Peyer's patch (tissue), 4 donors: ENCODE measurements around the gene HARS1. TPM values are rescaled to one million over a fixed set of nuclear protein-coding genes. Genes with fewer than 3 reads are reported as not detected.
A peak's percentile ranks its signal among the peaks of the same experiment; 100 is the strongest.
"Not testable (repeated sequence)": the region's sequence is repeated elsewhere in the genome, so short reads cannot be mapped to it uniquely, and the experiment has no call there.

Source experiments
- DNase-seq, 3 donors: peaks; one replicate each; pipeline ENCODE4 v3.0.0-alpha.2; 2017 to 2019
- H3K27ac ChIP-seq, 4 donors: fragments of 200-600 bp; sonication (generic); one replicate each; pipeline ENCODE4 v1.5.1; 2016 to 2019
- H3K27me3 ChIP-seq, 2 donors: fragments of 200-600 bp; sonication (generic); one replicate each; pipeline ENCODE4 v1.5.1; 2019
- H3K36me3 ChIP-seq, 3 donors: fragments of 200-600 bp; sonication (generic); one replicate each; pipeline ENCODE4 v1.5.1; 2016 to 2019
- H3K4me1 ChIP-seq, 4 donors: fragments of 200-600 bp; sonication (generic); one replicate each; pipeline ENCODE4 v1.5.1; 2016 to 2019
- H3K4me3 ChIP-seq, 4 donors: fragments of 200-600 bp; sonication (generic); 1 replicate in 3 of 4; 2 replicates in 1 of 4; pipeline ENCODE4 v1.5.1; 2016 to 2019; ENCODE audit warnings: mild to moderate bottlenecking in 1 of 4
- H3K9me3 ChIP-seq, 4 donors: fragments of 200-600 bp; sonication (generic); one replicate each; pipeline ENCODE4 v1.5.1; 2016 to 2019; ENCODE audit warnings: mild to moderate bottlenecking in 1 of 4
- POLR2A ChIP-seq, 2 donors: fragments of 450-650 bp; IDR thresholded peaks; one replicate each; pipeline ENCODE4 v1.5.1; 2017; ENCODE audit warnings: antibody characterized with exemption in 2 of 2, mild to moderate bottlenecking in 2 of 2, moderate library complexity in 2 of 2
- total RNA-seq, 4 donors: library from RNA; depleted of rRNA; stranded (reverse); fragments of >200 nt; gene quantifications; one replicate each; pipeline ENCODE4 v1.1.0, GENCODE V29; 2016
- TF ChIP-seq, protein P1 (sequence below), 6 experiments: fragments of 450-650 bp in 4 of 6; fragments of 200-600 bp in 2 of 6; sonication (generic) in 1 of 6; IDR thresholded peaks; one replicate each; pipeline ENCODE4 v1.5.1; 2017 to 2019; ENCODE audit warnings: antibody characterized with exemption in 6 of 6, mild to moderate bottlenecking in 3 of 6, moderate library complexity in 1 of 6

Gene HARS1, protein sequence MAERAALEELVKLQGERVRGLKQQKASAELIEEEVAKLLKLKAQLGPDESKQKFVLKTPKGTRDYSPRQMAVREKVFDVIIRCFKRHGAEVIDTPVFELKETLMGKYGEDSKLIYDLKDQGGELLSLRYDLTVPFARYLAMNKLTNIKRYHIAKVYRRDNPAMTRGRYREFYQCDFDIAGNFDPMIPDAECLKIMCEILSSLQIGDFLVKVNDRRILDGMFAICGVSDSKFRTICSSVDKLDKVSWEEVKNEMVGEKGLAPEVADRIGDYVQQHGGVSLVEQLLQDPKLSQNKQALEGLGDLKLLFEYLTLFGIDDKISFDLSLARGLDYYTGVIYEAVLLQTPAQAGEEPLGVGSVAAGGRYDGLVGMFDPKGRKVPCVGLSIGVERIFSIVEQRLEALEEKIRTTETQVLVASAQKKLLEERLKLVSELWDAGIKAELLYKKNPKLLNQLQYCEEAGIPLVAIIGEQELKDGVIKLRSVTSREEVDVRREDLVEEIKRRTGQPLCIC
- total RNA-seq: 10 to 100 TPM; 24.3 to 55.3 (median 46.1) TPM

DNA sequence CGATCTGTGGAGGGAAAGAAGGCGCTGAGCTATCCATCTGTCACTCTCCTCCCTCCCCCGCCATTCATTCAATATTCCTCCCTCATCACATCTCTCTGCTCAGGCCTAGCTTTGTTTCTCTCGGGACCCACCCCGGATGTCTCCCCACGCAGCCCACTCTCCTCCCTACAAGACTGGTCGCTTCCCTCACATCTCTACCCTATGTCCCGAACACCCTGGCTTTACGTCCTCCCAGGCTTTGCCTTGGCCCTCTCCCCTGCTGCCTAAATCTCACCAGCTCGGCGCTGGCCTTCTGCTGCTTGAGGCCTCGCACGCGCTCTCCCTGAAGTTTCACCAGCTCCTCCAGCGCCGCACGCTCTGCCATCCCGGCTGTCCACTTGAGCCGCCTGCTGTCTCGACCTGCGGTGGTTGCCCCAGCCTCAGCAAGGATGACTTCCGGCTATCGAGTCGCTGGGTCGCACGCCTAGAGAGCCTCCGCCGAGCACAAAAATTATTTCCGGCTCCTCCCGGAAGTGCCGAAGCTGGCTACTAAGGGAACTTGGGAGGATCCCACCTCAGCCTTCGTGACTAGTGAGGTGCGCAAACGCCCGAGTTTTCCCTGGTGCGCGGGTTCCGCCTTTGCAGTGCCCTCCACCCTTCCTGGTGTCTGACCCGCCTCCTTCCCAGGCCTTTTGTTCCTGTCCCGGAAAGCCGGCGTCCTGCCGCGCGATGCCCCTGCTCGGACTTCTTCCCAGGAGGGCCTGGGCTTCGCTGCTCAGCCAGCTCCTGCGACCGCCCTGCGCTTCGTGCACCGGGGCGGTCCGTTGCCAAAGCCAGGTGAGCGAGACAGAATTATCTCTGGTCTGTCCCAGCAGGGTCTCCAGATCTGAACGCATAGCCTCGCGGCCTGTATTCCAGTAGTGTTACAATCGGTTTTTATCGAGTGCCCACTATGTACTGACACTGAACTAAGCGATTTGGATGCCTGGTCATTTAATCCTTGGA, at the start of gene HARS1, which contains the start of gene HARS2:
Gene HARS1, minus strand, starts transcription at position 430 of the 984 bp plus-strand sequence. Its CDS starts 66 bp downstream, at position 364.
Gene HARS2, plus strand, starts transcription at position 515 of the 984 bp plus-strand sequence. Its CDS starts 194 bp downstream, at position 709.
- Histone ChIP-seq H3K9me3 (no peaks in the 10 kb centered on the region), H3K4me3 (peak within 1 kb of the TSS; percentile 78 to 87 (median 84)), H3K36me3 (peaks cover 0 to 49% (median 0%) of the 10 kb centered on the region in 3 donors)

DNA sequence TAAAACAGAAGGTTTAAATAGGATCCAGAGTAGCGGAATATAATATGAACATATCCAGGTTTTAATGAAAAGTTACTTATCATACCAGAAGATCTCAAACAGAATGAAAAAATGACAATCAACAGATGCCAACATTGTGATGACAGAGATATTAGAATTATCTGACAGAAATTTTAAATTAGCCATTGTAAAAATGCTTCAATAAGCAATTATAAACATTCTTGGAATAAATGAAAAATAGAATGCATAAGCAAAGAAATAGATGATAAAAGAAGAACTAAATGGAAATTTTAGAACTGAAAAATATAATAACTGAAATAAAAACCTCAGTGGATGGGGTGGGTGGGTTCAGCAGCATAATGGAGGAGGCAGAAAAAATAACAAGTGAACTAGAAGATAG, 46.3 kb upstream of the HARS1 start:
- no peak for DNase-seq
- no peaks in the 10 kb centered on the region for H3K9me3 ChIP-seq
- H3K27me3 ChIP-seq: no peaks in the 10 kb centered on the region
- no peak overlapping the region for H3K27ac ChIP-seq
- no peaks in the 10 kb centered on the region for H3K4me1 ChIP-seq
- H3K4me3 ChIP-seq: no peak overlapping the region
- no peak for TF ChIP-seq POLR2A (IDR thresholded peaks at IDR 0.05)
- TF ChIP-seq, protein P1, sequence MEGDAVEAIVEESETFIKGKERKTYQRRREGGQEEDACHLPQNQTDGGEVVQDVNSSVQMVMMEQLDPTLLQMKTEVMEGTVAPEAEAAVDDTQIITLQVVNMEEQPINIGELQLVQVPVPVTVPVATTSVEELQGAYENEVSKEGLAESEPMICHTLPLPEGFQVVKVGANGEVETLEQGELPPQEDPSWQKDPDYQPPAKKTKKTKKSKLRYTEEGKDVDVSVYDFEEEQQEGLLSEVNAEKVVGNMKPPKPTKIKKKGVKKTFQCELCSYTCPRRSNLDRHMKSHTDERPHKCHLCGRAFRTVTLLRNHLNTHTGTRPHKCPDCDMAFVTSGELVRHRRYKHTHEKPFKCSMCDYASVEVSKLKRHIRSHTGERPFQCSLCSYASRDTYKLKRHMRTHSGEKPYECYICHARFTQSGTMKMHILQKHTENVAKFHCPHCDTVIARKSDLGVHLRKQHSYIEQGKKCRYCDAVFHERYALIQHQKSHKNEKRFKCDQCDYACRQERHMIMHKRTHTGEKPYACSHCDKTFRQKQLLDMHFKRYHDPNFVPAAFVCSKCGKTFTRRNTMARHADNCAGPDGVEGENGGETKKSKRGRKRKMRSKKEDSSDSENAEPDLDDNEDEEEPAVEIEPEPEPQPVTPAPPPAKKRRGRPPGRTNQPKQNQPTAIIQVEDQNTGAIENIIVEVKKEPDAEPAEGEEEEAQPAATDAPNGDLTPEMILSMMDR (IDR thresholded peaks at IDR 0.05): no peak
- no peaks in the 10 kb centered on the region for H3K36me3 ChIP-seq

More for the DNA sequence above, at the start of gene HARS1, which contains the start of gene HARS2:
- DNase-seq: peak; percentile 86 to 95 (median 90)
- Histone ChIP-seq H3K27ac (peak within 1 kb of the TSS; percentile 75 to 88 (median 86)), H3K27me3 (no peaks in the 10 kb centered on the region), H3K4me1 (peaks cover 0 to 22% (median 6%) of the 10 kb centered on the region in 4 donors)
- TF ChIP-seq, protein P1 (IDR thresholded peaks at IDR 0.05): peak in 2 of 6 experiments; percentile 8 to 17
- peak; percentile 48 to 51 for TF ChIP-seq POLR2A (IDR thresholded peaks at IDR 0.05)

DNA sequence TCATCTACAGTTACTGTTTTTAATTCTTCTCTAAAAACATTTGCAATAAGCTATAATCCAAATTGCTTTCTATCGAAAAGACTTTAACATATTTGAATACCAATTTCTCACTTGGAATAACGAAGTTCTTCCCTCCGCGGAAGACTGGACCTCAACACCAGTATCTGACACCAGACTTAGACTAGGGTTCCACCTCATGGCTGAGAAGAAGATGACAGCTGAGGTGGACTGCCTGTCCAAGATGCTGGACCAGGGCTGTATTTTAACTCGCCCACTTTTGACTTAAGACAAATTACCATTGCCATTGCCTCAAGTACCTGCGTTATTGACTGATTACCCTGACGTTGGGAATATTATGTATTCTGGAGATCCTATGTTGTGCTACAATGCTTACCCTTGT, 43.2 kb upstream of the HARS1 start:
- Histone ChIP-seq H3K27ac (no peak overlapping the region), H3K27me3 (no peaks in the 10 kb centered on the region), H3K36me3 (no peaks in the 10 kb centered on the region), H3K4me1 (no peaks in the 10 kb centered on the region), H3K9me3 (no peaks in the 10 kb centered on the region), H3K4me3 (no peak overlapping the region)
- DNase-seq: no peak
- no peak for TF ChIP-seq POLR2A (IDR thresholded peaks at IDR 0.05)
- TF ChIP-seq, protein P1 (IDR thresholded peaks at IDR 0.05): peak in 3 of 6 experiments; percentile 26 to 41 (median 29)

DNA sequence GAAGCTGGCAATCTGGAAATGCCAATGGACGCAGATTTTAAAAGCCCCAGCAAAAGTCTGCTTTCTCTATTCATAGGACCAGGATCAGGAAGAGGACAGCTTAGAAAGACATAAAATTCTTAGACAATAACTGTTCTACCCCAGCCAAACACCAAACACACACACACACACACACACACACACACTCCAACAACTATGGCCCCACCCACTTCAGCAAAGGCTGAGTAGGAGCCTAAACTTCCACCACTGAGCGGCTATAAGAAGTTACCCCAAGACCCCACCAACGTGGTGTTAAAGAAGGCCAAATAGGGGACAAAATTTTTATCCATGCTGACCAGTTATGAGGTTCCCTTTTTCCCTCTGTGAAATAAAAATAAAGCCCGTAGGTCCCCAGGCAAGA, 41.9 kb upstream of the HARS1 start:
- Histone ChIP-seq H3K27me3 (no peaks in the 10 kb centered on the region), H3K27ac (no peak overlapping the region), H3K36me3 (no peaks in the 10 kb centered on the region), H3K9me3 (no peaks in the 10 kb centered on the region), H3K4me1 (no peaks in the 10 kb centered on the region), H3K4me3 (no peak overlapping the region)
- no peak for DNase-seq
- TF ChIP-seq POLR2A (IDR thresholded peaks at IDR 0.05): no peak

DNA sequence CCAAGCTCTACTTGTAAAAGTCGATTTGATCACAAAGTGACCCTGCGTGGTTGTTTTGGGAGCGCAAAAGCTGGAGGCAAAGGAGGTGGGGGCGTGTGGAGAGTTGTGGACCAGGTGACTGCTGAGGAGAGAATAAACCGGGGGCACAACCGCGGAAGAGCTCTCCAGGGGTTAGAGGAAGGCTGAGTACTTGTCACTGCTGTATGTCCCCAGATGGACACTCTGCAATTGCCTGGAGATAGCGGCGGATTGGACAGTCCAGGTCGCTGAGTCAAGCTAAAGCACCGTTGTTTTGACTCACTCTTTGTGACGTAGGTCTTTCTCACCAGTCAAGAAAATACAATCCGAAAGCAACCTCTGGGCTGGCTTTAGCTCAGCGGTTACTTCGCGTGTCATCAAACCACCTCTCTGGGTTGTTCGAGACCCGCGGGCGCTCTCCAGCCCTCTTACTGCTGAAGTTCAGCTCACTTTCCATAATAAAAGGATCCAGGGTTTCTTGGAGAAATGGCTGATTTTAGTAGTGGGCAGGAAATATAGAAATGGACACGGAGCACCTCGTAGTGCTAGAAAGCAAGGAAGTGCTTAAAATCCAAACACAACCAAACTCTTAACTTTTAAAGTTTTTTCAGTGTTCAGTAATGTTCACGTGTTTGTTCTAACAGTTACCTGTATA, 34.8 kb upstream of the HARS1 start:
- peak in 1 of 3 donors; percentile 60 for DNase-seq
- no peaks in the 10 kb centered on the region for H3K27me3 ChIP-seq
- H3K4me1 ChIP-seq: no peaks in the 10 kb centered on the region
- no peaks in the 10 kb centered on the region for H3K36me3 ChIP-seq
- no peak for TF ChIP-seq POLR2A (IDR thresholded peaks at IDR 0.05)
- TF ChIP-seq, protein P1 (IDR thresholded peaks at IDR 0.05): no peak
- H3K27ac ChIP-seq: no peak overlapping the region
- H3K4me3 ChIP-seq: peak overlapping the region in 1 of 4 donors; percentile 24
- H3K9me3 ChIP-seq: no peaks in the 10 kb centered on the region

DNA sequence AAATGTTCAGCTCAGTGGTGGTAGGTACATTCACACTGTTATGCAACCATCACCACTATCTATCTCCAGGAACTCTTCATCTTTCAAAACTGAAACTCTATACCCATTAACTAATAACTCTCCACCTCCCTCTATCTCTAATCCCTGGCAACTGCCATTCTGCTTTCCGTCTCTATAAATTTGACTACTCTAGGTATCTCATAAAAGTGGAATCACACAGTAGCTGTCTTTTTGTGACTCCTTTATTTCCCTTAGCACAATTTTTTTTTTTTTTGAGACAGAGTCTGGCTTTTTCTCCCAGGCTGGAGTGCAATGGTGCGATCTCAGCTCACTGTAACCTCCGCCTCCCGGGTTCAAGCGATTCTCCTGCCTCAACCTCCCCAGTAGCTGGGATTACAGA, 30.2 kb upstream of the HARS1 start:
- DNase-seq, H3K4me1 ChIP-seq, H3K36me3 ChIP-seq, H3K4me3 ChIP-seq, H3K27ac ChIP-seq, H3K9me3 ChIP-seq, H3K27me3 ChIP-seq: not testable (repeated sequence)

DNA sequence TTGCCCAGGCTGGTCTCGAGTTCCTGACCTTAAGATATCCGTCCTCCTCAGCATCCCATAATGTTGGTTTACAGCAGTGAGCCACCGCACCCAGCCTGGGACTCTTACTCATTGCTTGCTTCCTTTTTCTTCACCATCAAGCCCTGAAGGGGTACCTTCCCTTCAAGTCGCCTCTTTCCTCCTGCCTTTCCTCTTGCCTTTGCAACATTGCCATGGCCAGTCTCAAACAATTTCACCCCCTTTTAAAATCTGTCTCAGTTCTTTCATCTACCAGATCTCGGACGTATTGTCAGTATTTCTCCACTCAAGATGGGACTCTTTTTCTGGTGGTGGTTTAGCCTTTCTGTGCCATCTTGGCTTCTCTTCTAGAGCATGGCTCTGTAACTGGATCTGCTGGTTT, 29.6 kb upstream of the HARS1 start:
- H3K36me3 ChIP-seq, H3K4me1 ChIP-seq, H3K27me3 ChIP-seq, H3K9me3 ChIP-seq, H3K27ac ChIP-seq, DNase-seq, H3K4me3 ChIP-seq: not testable (repeated sequence)
